LNCaP clone FGC (cell line): ENCODE measurements around the gene RAB30.
"Not testable (repeated sequence)": the region's sequence is repeated elsewhere in the genome, so short reads cannot be mapped to it uniquely, and the experiment has no call there.

Experiments
- DNase-seq: peaks from one replicate; pipeline ENCODE4 v3.0.0-alpha.2; 2011; ENCODE audit warnings: low read depth
- H3K4me3 ChIP-seq: 2 replicates; pipeline ENCODE4 v1.5.1; 2011; ENCODE audit warnings: mild to moderate bottlenecking, low read depth, low read length, control low read depth
- TF ChIP-seq, protein P1 (sequence below): IDR thresholded peaks from 2 replicates; pipeline ENCODE4 v1.5.1; 2012; ENCODE audit warnings: mild to moderate bottlenecking; ENCODE audit not compliant: control insufficient read depth, insufficient read depth; ENCODE audit errors: extremely low read depth

Gene RAB30

GRCh38 chr11:83011333-83012167, 60.1 kb downstream of the RAB30 start:
- TF ChIP-seq, protein P1, sequence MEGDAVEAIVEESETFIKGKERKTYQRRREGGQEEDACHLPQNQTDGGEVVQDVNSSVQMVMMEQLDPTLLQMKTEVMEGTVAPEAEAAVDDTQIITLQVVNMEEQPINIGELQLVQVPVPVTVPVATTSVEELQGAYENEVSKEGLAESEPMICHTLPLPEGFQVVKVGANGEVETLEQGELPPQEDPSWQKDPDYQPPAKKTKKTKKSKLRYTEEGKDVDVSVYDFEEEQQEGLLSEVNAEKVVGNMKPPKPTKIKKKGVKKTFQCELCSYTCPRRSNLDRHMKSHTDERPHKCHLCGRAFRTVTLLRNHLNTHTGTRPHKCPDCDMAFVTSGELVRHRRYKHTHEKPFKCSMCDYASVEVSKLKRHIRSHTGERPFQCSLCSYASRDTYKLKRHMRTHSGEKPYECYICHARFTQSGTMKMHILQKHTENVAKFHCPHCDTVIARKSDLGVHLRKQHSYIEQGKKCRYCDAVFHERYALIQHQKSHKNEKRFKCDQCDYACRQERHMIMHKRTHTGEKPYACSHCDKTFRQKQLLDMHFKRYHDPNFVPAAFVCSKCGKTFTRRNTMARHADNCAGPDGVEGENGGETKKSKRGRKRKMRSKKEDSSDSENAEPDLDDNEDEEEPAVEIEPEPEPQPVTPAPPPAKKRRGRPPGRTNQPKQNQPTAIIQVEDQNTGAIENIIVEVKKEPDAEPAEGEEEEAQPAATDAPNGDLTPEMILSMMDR: no peak
- H3K4me3 ChIP-seq: no peak overlapping the region
- no peak for DNase-seq

DNA sequence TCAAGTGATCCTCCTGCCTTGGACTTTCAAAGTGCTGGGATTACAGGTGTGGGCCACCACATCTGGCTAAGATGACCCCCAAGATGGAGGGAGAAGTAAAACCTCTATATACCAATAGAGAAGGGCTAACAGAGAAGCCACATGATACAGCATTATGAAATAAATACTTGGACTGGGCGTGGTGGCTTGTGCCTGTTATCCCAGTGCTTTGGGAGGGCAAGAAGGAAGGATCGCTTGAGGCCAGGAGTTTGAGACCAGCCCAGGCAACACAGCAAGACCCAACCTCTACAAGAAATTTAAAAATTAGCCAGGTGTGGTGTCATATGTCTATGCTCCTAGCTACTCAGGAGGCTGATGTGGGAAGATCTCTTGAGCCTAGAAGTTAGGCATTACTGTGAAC, 61.7 kb downstream of the RAB30 start:
- no peak for DNase-seq
- no peak overlapping the region for H3K4me3 ChIP-seq
- TF ChIP-seq, protein P1: no peak

DNA sequence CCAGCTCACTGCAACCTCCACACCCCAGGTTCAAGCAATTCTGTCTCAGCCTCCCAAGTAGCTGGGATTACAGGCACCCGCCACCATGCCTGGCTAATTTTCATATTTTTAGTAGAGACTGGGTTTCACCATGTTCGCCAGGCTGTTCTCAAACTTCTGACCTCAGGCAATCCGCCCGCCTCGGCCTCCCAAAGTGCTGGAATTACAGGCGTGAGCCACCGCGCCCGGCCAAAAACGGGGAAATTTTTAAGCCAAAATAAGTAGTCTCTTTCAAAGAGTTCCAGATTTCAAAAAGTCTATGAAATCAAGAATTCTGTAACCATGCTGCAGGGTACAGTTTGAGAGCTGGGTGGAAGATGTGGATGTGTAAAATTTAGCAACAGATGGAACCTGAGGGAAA, 62.6 kb downstream of the RAB30 start:
- not testable (repeated sequence) for DNase-seq, H3K4me3 ChIP-seq

DNA sequence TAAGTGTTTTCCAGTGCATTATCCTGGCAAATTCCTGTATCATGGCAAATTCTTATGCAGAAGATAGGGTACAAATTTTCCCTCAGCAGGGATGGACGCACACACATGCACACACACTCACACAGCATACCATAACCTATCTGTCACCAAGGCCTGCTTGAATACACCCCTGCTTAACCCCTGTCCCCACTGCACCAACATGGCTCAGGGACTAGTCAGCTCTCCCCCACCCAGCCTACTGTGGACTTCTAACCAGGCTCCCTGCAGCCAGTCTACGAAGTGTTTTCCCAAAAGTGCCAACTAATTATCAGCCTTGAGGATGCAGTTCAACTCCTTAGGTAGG, 63.1 kb downstream of the RAB30 start:
- no peak for DNase-seq
- H3K4me3 ChIP-seq: no peak overlapping the region
- TF ChIP-seq, protein P1: no peak

DNA sequence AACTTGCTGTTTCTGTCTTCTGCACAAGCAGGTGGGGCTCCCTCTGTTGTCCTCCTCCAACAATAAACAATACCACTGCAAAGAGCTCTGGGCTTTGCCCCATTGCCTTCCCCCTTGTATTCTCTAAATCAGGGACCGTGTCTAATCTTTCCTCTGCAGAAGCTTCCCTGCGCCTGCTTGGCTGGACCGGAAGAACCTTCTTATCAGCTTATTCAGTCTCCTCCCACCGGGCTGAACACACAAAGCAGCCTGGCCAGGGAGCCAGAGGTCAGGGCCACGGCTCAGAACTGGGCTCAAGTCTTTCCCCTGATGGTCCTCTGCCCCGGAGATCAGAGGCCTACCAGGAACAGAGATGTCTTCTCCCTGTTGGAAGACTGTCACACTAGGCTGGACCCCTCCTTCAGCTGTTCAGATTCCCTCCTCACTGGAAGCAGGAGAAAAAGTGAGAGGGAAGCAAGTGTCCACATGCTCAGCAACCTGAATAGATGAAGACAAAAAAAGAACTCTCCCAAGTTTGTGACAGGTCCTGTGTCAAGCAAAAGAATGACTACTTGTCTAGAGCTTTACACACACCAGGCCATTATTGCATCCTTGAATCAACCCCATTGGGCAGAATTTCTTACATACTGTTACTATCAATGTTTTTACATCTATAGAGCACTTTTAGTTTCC, 63.7 kb downstream of the RAB30 start:
- TF ChIP-seq, protein P1: no peak
- H3K4me3 ChIP-seq: peak overlapping the region; percentile 2; the same call in 1 of the 2 replicates
- peak; percentile 34 for DNase-seq

DNA sequence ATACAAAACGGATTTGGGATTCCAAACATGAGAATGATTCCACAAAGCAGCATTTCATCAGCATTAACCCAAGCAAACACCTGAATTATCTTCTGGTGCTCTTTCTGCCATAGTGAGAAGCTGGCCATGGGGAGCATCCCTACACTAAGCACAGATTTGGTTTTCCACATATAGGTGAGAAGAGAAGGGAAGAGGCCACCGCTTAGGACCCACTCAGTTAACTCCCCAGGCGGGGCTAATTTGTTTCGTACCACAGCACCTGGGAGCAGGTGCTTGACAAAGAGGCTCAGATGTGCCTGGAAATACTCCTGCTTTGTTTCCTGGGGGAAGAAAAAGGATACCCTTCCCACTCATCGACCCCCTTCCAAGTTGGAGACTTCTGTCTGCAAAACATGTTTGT, 64.2 kb downstream of the RAB30 start:
- H3K4me3 ChIP-seq: peak overlapping the region; percentile 2; the same call in 1 of the 2 replicates
- no peak for DNase-seq
- TF ChIP-seq, protein P1: no peak

DNA sequence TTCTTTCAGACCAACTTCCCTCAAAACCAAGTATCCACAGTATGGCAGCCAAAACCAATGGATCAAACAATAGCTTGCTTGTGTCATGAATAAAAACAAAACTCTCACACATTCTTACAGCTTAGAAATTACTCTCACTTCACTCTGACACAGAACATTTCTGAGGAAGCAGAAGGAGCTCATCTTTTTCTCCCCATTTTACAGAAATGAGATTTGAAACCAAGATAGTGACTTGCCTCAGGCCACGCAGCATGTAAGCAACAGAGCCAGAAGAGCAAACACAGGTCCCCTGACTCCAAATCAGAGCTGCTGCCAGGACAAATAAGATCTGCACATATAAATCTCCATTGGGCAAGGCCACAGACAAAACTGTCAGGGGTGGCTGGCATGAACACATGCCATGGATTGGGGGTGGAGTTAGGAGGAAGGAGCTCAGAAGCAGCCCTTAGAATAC, 64.8 kb downstream of the RAB30 start:
- TF ChIP-seq, protein P1: no peak
- DNase-seq: peak; percentile 98
- no peak overlapping the region for H3K4me3 ChIP-seq
